GM18508 (cell line): ENCODE measurements around the gene PLCL2.
"Not testable (repeated sequence)": the region's sequence is repeated elsewhere in the genome, so short reads cannot be mapped to it uniquely, and the experiment has no call there.

ENCODE experiments used
- ATAC-seq: cut with Tn5 transposase; IDR thresholded peaks from one replicate; pipeline ENCODE4 v1.9.1; 2021; ENCODE audit warnings: moderate number of reproducible peaks; ENCODE audit not compliant: insufficient read depth, unreplicated experiment

PLCL2 gene

DNA sequence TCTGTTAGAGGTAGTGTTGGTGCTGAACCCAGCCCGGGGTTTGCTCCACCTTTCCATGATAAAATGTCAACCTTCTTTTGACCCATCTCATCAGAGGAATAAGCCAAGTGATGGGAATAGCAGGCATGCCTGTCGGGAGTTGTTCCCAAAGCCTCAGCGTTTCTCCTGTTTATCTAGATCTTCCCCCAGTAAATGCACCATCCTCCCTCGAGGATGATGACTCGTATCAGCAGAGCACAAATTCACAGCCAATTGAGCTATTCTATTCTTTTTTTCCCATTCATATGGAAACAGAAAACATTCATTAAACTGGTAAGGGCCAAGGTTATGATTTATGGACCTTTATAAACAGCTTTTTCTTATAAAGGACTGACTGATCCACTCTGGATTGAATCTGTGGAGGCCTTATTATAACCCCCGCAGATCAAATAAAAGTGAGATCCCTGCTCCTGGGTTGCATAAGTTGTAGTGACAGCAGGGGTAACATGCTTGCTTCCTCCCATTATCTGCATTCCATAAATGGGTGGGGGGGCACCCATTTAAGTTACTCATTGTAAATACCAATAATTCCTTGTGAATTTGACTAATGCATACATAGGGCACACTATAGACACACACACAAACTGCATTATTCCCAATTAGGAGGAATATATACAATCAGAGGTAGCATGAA is 207.3 kb downstream of the PLCL2 start:
- no peak for ATAC-seq

DNA sequence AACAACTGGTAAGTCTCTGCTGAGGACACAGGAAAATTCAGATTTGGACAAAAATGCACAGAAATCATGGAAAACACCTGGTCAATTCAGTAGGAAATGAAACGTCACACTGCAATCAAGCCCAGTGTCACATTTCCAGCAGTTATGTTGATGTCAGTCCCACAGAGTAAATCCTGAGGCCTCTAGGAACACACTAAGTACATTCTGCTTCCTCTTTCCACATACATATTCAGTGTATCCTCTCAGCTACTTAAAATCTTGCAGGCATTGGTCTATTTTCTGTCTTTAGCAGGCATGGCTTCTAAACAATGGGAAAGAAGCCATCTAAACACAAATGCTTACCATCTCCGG is 207.8 kb downstream of the PLCL2 start:
- no peak for ATAC-seq

DNA sequence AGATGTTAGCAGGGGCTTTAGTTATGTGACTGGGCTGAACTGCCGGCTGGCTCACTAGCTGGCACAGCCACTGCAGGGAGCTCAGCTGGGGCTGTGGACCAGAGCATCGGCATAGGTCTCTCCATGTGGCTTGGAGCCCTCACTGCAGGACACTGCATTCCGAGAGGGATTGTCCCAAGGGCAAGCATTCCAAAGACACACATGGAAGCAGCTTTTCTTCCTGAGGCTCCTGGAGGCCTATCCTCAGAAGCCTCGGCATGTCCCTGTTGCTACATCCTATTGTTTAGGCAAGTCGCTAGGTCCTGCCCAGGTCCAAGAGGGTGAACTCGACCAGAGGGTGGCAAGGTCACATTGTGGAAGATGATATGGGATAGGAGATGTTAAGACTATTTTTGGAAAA is 209.8 kb downstream of the PLCL2 start:
- ATAC-seq = no peak

DNA sequence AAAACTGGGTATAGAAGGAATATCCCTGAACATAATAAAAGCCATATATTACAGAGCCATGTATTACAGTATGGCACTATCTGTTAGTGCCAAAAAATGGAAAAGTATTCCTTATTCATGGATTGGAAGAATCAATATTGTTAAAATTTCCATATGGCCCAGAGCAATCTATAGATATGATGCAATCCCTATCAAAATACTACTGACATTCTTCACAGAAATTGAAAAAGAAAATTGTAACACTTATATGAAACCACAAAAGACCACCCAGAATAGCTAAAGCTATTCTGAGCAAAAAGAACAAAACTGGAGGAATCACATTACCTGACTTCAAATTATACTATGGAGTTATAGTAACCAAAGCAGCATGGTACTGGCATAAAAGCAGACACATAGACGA is 218.8 kb downstream of the PLCL2 start:
- no peak for ATAC-seq

DNA sequence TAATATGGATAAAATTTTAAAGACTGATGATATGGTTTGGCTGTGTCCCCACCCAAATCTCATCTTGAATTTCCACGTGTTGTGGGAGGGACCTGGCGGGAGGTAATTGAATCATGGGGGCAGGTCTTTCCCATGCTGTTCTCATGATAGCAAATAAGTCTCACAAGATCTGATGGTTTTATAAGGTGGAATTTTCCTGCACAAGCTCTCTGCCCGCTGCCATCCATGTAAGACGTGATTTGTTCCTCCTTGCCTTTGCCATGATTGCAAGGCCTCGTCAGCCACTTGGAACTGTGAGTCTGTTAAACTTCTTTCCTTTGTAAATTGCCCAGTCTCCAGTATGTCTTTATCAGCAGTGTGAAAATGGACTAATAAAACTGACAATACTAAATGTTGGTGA is 222.0 kb downstream of the PLCL2 start:
- ATAC-seq = not testable (repeated sequence)

DNA sequence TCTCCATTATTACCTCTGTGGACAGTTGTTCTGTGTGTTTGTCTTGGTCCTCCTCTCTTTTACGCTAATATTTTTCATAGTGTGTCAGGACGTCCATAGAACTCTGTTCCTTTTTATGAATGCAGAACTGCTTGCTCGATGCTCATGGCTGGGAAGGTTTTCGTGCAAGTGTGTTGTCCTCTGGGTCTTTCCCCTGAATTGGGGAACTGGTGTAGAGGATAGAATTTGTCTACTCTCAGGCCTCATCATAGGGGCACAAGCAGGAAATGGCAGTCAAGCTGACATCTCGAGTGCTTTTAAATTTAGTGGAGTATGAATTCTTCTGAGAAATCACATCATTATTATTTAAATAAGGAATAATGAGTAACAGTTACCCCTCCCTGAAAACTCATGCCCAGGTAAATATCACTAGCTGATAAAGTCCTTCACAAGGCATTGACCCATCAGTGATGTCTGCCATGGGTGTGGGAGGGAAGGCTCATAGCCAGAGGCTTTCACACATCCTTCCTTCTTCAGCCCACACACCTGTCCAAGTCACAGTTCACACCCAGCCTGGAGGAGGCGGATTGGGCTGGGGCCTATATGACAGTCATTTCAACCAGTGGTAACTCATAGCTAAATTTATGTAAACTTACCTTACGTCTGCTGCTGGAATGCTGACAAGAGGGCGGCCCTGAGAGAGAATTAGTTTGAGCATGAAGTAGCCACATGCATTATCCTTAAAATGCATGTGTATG is 226.1 kb downstream of the PLCL2 start:
- no peak for ATAC-seq

DNA sequence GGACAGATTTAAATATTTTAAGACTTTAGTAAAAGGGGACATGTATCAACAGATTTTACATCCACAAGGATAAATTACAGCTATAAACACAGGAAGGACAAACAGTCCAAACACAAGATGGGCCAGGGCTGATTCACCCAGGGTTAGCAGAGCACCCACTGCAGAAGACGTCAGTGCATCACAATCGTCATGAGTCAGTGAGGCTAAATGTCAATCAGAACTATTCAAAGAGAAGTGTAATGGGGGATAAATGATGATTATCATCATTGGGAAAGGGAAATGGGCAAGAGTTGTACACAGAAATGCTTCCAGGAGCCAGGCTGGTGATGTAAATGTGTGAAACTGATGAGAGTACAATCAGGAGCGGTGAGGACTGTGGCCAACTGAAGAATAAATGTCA is 226.8 kb downstream of the PLCL2 start:
- ATAC-seq = no peak

DNA sequence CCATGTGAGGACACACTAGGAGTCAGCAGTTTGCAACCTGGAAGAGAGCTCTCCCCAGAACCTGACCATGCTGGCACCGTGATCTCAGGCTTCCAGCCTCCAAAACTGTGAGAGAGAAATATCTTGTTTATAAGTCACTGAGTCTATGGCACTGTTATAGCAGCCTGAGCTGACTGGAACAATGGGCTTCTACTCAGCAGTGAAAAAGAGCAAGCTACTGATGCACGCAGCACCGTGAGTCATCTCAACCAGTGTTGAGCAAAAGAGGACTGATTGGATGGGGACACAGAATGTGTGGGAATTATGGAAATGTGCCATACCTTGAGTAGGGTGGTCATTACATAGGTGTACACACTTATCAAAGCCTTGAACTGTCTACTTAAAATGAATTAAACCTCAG is 230.4 kb downstream of the PLCL2 start:
- no peak for ATAC-seq

DNA sequence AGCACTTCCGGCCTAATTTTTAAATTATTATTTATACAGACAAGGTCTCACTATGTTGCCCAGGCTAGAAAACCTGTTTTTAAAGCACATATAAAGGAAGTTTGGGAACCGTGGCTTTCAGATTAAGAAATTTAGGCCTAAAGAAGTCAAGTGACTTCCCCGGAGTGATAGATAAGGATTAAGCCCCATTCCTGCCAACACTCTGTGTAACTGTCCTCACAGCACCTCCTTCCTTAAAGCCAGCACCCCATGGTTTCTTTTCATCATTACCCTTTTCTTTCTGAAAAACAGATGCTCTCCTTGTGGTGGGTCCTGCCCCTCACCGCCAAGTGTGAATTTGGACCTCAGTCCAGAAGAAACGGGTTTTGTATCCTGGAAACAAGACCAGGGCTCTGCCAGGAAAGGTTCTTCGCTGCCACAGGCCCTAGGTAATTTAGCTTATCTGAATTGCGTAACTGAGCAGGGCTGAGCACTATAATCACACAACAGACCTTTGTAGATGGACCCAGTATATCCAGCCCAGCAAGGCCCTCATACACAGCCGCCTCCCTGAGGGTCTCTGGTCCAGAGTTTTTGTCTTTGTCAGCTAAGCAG is 231.3 kb downstream of the PLCL2 start:
- no peak for ATAC-seq

DNA sequence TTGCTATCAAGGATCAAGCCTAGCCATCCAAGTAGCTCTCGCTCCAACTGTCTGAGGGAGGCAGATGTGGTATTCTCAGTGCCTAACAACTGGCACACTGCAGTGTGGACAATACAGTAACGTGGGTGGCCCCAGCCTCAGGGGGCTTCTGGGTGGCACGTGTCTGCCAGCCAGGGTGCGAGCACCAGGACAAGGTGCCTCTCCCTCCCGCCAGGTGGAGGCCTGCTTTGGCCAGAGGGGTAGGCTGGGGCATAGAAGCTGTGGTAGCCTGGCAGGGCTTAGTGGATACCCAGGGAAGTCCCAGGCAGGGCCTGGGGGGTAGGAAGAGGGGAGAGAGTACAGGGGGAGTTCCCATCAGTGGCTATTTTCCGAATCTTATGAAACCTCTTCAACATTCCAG is 234.0 kb downstream of the PLCL2 start:
- ATAC-seq = no peak

DNA sequence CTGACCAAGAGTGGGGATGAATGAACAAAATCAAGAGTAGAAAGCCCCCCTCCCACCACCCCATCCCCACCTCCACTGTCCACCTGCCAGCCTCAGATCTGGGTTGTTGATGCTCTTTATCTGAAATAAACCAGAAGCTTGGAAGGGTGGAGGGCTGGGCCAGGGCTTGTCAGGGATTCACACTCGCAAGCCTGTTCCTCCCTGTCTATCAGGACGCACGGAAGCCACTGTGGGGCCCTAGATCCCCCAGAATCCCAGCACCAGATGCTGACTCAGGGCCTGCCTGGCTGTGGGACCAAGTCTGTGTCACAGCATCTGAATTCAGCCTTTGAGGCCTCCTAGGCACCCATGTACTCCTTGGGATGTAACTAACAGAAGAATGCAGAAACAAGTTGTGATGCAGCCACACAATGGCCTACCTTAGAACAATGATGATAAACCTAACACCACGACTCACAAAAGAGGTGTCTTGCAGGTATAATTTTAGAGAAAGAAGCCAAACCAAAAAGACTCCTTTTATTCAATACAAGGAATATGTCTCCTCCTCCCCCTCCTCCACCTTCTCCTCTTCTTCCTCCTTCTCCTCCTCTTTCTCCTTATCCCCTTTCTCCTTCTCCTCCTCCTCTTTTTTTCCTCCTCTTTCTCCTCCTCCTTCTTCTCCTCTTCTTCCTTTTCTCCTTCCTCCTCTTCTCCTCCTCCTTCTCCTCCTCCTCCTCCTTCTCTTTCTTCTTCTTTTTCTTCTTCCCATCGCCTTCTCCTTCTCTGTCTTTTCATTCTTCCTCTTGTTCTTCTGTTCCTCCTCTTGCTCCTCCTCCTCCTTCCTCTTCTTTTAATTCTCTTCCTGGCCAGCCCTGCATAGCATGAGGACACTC is 234.7 kb downstream of the PLCL2 start:
- ATAC-seq = no peak

DNA sequence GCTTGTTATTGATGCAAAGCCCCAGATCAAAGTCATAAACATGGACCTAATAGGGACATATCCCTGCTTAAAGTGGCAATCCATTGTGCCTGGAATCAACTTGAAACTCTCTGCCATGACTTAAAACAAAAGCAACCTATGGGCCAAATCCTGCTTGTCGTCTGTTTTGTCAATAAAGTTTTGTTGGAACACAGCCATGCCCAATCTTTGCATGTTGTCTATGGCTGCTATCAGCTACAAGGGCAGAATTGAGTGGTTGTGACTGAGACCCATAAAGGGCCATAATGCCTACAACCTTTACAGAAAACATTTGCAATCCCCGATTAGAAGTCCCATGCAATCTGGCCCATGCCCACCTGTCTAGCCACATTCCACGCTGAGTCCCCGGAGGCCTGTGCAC is 235.4 kb downstream of the PLCL2 start:
- ATAC-seq = no peak

DNA sequence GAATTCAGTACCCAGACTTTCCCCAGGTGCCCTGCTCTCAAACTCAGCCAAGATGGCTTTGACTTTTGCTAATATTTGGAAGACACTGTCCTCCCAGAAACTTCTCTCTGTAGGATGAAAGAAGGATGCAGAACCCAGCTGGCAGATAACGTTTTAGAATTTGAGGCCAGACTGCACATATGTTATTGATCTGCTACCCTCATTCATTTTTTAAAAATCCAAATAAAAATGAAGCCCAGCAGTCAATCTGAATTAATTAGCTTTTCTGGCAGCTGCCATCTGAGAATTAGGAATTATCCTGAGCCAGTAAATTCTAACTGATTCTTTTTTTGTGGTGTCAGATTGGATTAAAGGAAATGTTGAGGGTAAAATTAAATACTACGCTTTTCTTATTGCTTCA is 236.6 kb downstream of the PLCL2 start:
- ATAC-seq = no peak

DNA sequence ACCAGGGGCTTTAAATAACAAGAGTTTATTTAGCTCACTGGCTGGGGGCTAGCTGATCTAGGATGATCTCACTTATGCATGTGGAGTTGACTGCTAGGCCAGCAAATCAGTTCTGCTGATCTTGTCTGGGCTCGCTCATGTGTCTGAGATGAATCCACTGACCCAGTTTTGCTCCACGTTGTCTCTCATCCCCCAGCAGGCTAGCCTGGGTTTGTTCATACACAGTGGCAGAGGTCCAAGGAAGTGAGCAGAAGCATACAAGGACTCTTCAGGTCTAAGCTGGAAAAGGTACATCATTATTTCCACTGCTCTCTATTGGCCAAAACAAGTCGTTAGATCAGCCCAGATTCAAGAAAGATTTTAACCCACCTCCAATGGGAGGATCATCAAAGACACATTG is 238.0 kb downstream of the PLCL2 start:
- ATAC-seq = no peak

DNA sequence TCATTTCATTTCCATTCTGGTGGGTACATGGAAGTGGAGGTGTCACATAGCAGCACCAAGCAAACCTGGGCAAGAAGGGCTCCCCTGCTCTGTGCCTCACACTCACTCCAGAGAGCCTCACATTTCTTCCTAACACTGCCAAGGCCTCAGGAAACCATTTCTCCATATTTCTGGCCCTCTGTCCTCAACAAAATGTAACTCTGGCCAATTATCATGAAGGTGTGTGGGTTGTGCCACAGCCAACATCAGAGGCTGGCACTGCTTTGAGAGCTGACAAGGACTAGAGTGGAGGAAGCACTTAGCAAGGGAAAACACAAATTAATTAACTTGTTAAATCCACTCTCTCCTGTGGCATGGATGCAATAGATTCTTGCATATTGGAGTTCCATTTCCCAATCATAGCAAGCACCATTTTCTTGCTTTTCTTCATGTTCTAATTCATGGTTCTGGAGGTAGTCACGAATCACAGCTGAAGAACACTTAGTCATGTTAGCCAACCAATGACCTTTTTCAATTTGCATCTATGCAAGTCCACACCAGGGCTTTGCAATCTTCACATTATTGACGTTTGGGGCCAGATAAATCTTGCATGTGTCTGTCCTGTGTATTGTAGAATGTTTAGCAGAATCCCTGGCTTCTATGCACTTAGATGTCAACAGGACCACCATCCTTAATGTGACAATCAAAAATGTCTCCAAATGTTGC is 241.1 kb downstream of the PLCL2 start:
- no peak for ATAC-seq

DNA sequence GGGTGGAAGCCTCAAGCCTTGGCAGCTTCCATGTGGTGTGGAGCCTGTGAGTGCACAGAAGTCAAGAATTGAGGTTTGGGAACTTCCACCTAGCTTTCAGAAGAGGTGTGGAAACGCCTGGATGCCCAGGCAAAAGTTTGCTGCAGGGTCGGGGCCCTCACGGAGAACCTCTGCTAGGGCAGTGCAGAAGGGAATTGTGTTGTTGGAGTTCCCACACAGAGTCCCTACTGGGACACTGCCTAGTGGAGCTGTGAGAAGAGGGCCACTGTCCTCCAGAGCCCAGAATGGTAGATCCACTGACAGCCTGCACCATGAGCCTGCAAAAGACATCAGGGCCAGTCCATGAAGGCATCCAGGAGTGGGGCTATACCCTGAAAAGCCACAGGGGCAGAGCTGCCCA is 243.9 kb downstream of the PLCL2 start:
- ATAC-seq = not testable (repeated sequence)

DNA sequence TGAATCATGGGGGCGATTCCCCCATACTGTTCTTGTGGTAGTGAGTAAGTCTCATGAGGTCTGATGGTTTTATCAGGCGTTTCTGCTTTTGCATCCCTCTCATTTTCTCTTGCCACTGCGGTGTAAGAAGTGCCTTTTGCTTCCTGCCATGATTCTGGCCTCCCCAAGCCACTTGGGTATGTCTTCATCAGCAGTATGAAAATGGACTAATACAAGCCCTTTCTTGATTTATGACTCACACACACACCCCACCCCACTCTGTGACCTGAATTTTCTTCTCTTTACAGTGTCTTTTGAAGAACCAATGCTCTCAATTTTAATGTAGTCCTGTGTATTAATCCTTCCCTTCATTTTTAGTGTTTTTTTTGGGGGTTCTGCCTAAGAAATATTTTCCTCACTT is 244.8 kb downstream of the PLCL2 start:
- no peak for ATAC-seq

DNA sequence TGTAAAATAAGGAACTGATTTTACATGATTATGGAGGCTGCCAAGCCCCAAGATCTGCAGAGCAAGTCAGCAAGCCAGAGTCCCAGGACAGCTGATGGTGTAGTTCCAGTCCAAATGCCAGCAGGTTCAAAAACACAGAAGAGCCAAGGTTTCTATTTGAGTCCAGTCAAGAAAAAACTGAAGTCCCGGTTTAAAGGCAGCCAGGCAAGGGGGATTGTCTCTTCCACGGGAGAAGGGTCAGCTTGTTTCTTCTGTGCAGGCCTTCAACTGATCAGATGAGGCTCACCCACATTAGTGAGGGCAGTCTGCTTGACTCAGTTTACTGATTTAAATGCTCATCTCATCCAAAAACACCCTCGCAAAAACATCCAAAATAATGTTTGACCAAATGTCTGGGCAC is 246.2 kb downstream of the PLCL2 start:
- ATAC-seq = no peak

DNA sequence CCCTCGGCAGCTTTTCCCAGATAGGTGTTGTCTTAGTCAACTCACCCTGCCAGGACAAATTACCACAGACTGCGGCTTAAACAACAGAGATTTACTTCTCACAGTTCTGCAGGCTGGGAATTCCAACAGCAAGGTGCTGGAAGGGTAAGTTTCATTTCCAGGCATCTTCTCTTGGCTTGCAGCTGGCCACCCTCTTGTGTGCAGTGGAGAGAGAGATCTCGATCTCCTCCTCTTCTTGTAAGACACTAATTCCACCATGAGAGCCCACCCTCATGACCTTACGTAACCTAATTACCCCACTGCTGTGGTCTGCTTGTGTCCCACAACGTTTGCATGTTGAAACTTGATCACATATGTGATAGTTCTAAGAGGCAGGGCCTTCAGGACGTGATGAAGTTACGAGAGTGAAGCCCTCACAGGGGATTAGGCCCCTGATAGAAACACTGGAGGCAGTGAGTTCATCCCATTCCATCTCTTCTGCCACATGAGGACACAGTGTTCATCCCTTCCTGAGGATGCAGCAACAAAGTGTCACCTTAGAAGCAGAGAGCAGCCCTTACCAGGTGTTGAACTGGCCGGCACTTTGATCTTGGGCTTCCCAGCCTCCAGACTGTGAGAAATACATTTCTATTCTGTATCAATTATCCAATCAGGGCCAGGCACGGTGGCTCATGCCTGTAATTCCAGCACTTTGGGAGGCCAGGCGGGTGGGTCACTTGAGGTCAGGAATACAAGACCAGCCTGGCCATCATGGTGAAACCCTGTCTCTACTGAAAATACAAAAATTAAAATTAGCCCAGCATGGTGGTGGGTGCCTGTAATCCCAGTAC is 247.7 kb downstream of the PLCL2 start:
- no peak for ATAC-seq
